ENCODE results near the gene DOK7. TPM values are rescaled to one million over a fixed set of nuclear protein-coding genes. Genes with fewer than 3 reads are reported as not detected.

DOK7 gene
- total and polyA plus RNA-seq, 4 donors: 0.13 to 0.84 (median 0.46) TPM

GRCh38 chr4:3423952-3424351 is 39.2 kb upstream of the DOK7 start:
- Histone ChIP-seq H3K36me3 (ENCODE audit: control insufficient read depth in 4 of 4, insufficient read depth in 3 of 4, low read depth in 1 of 4, low read length in 3 of 4) (peaks cover 6 to 46% (median 11%) of the 10 kb centered on the region in 4 donors), H3K27ac (ENCODE audit: low read depth in 1 of 2, low read length in 2 of 2) (no peak overlapping the region)
- WGBS: 96% methylated on average over 13 of the region's 13 CpGs

More at GRCh38 chr4:3423952-3424351, 39.2 kb upstream of the DOK7 start:
- Histone ChIP-seq H3K27me3 (ENCODE audit: control insufficient read depth in 4 of 4, insufficient read depth in 4 of 4, low read length in 3 of 4) (no peaks in the 10 kb centered on the region), H3K9me3 (ENCODE audit: control insufficient read depth in 4 of 4, low read length in 3 of 4) (no peaks in the 10 kb centered on the region), H3K4me3 (ENCODE audit: low read depth in 1 of 3, low read length in 3 of 3) (no peak overlapping the region), H3K4me1 (ENCODE audit: control insufficient read depth in 4 of 4, insufficient read depth in 4 of 4, low read length in 3 of 4) (peaks cover 0 to 9% (median 3%) of the 10 kb centered on the region in 4 donors), H3K9ac (ENCODE audit: low read depth in 1 of 2, low read length in 2 of 2) (no peak overlapping the region)
- no peak for TF ChIP-seq ATF3 (IDR thresholded peaks at IDR 0.05)
- TF ChIP-seq FOXA2 (IDR thresholded peaks at IDR 0.05): no peak
- TF ChIP-seq TAF1 (conservative IDR thresholded peaks at IDR 0.05): no peak
- no peak for TF ChIP-seq EGR1 (IDR thresholded peaks at IDR 0.05; ENCODE audit: low read depth in 2 of 2)
- TF ChIP-seq MAX (IDR thresholded peaks at IDR 0.05): no peak
- TF ChIP-seq RAD21 (IDR thresholded peaks at IDR 0.05): no peak
- no peak for TF ChIP-seq HNF4G (IDR thresholded peaks at IDR 0.05)
- no peak for TF ChIP-seq RXRA (IDR thresholded peaks at IDR 0.05)
- TF ChIP-seq ZBTB33 (IDR thresholded peaks at IDR 0.05): no peak
- TF ChIP-seq GABPA (IDR thresholded peaks at IDR 0.05 in 1 of 2, conservative IDR thresholded peaks at IDR 0.05 in 1 of 2): no peak
- no peak for TF ChIP-seq HNF4A (conservative IDR thresholded peaks at IDR 0.05)
- TF ChIP-seq JUND (IDR thresholded peaks at IDR 0.05): no peak
- TF ChIP-seq SP1 (IDR thresholded peaks at IDR 0.05): no peak
- no peak for TF ChIP-seq REST (IDR thresholded peaks at IDR 0.05)
- no peak for DNase-seq (ENCODE audit: low spot score)
